Left ventricle myocardium inferior (tissue), 1 donor: ENCODE measurements around the gene IFT122. TPM values are rescaled to one million over a fixed set of nuclear protein-coding genes. Genes with fewer than 3 reads are reported as not detected.
"Not testable (repeated sequence)": the region's sequence is repeated elsewhere in the genome, so short reads cannot be mapped to it uniquely, and the experiment has no call there.

Source experiments
- DNase-seq: peaks from one replicate; pipeline ENCODE4 v3.0.0-alpha.2; 2020
- H3K27ac ChIP-seq: fragments of 200-600 bp; replicated peaks from 2 replicates; pipeline ENCODE4 v1.8.0; 2021
- H3K27me3 ChIP-seq: fragments of 200-600 bp; 2 replicates; pipeline ENCODE4 v1.8.0; 2021; ENCODE audit warnings: low read depth
- H3K36me3 ChIP-seq: fragments of 200-600 bp; 2 replicates; pipeline ENCODE4 v1.8.0; 2021
- H3K4me1 ChIP-seq: fragments of 200-600 bp; 2 replicates; pipeline ENCODE4 v1.8.0; 2021
- H3K4me3 ChIP-seq: fragments of 200-600 bp; 2 replicates; pipeline ENCODE4 v1.8.0; 2021; ENCODE audit warnings: mild to moderate bottlenecking, moderate library complexity
- H3K9me3 ChIP-seq: fragments of 200-600 bp; replicated peaks from 2 replicates; pipeline ENCODE4 v1.8.0; 2021
- CTCF ChIP-seq: fragments of 200-600 bp; IDR thresholded peaks from 2 replicates; pipeline ENCODE4 v1.8.0; 2021; ENCODE audit warnings: antibody characterized with exemption, mild to moderate bottlenecking, borderline replicate concordance
- intact Hi-C: fragments of 100-400 bp; cut with micrococcal nuclease; formaldehyde crosslinking; loops from one replicate; pipeline ENCODE4 v1.11.0; 2022
- long read RNA-seq: library from polyadenylated mRNA; unstranded; transcript quantifications from one replicate; pipeline ENCODE4 v2.0.0, GENCODE V29; 2021
- total RNA-seq: library from RNA; stranded (reverse); fragmentation: NEBNext Ultra II Directional; extraction: Animal tissue kit (Norgen Biotek cat#: 25700); gene quantifications from one replicate; pipeline ENCODE4 v1.2.1, GENCODE V29; 2021
- donor health status: DM: no; HTN: yes; CAD: no; lungs with severe emphysema.

The IFT122 gene
- total RNA-seq, result 16.5 TPM
- long read RNA-seq, transcript IFT122-202 (29 exons, 3,841 nt), result major isoform, 18 of 56 reads
- long read RNA-seq, partial matches to known transcripts, result 3 of 56 reads
- long read RNA-seq, other reads (novel, unspliced or antisense), result 35 of 56 reads

GRCh38 chr3:129439817-129440617 is at the start of gene IFT122, which contains the start of gene MBD4:
TSS of gene IFT122 (plus strand) at chr3:129440224. CDS start at chr3:129440331, 107 bp downstream.
TSS of gene MBD4 (minus strand) at chr3:129439948. CDS start at chr3:129439833, 115 bp downstream.
- Histone ChIP-seq H3K4me3 (peak within 1 kb of the TSS; percentile 88), H3K27me3 (no peaks in the 10 kb centered on the region), H3K36me3 (peaks cover 31% of the 10 kb centered on the region), H3K9me3 (no peaks in the 10 kb centered on the region), H3K4me1 (peaks cover 92% of the 10 kb centered on the region), H3K27ac (peak within 1 kb of the TSS; percentile 94)
- intact Hi-C loops, result no loop called here
- DNase-seq, result peak; percentile 97
- TF ChIP-seq CTCF, result no peak

- H3K4me3 ChIP-seq, DNase-seq, H3K27me3 ChIP-seq, intact Hi-C loops, H3K9me3 ChIP-seq: not testable (repeated sequence)
- peak overlapping the region; percentile 58 for H3K27ac ChIP-seq
- H3K4me1 ChIP-seq, result peaks cover 56% of the 10 kb centered on the region
- peaks cover 60% of the 10 kb centered on the region for H3K36me3 ChIP-seq
These were observed 48.4 kb upstream of the IFT122 start for GRCh38 chr3:129391583-129391982.

- intact Hi-C loops, DNase-seq: not testable (repeated sequence)
- H3K27ac ChIP-seq, result peak overlapping the region; percentile 16
These were observed 47.7 kb upstream of the IFT122 start for GRCh38 chr3:129392106-129392887.

GRCh38 chr3:129393271-129393670 is 46.8 kb upstream of the IFT122 start:
- no peak overlapping the region for H3K27ac ChIP-seq
- H3K4me1 ChIP-seq, result peaks cover 64% of the 10 kb centered on the region
- intact Hi-C loops, result no loop called here
- no peak for DNase-seq
- H3K4me3 ChIP-seq, result no peak overlapping the region
- no peaks in the 10 kb centered on the region for H3K9me3 ChIP-seq
- H3K36me3 ChIP-seq, result peaks cover 52% of the 10 kb centered on the region
- no peak for TF ChIP-seq CTCF
- H3K27me3 ChIP-seq, result no peaks in the 10 kb centered on the region

More at GRCh38 chr3:129392106-129392887, 47.7 kb upstream of the IFT122 start:
- H3K27me3 ChIP-seq, H3K4me3 ChIP-seq, H3K9me3 ChIP-seq: not testable (repeated sequence)
- Histone ChIP-seq H3K36me3 (peaks cover 54% of the 10 kb centered on the region), H3K4me1 (peaks cover 61% of the 10 kb centered on the region)

- H3K27me3 ChIP-seq, DNase-seq, H3K4me3 ChIP-seq, intact Hi-C loops, H3K9me3 ChIP-seq: not testable (repeated sequence)
- H3K36me3 ChIP-seq, result peaks cover 52% of the 10 kb centered on the region
- H3K4me1 ChIP-seq, result peaks cover 71% of the 10 kb centered on the region
- peak overlapping the region; percentile 33 for H3K27ac ChIP-seq
These were observed 46.1 kb upstream of the IFT122 start for GRCh38 chr3:129393760-129394564.

- intact Hi-C loops, result no loop called here
- H3K36me3 ChIP-seq, result peaks cover 10% of the 10 kb centered on the region
- H3K4me3 ChIP-seq, result peak overlapping the region; percentile 93
- H3K9me3 ChIP-seq, result no peaks in the 10 kb centered on the region
- no peak for DNase-seq
- H3K4me1 ChIP-seq, result peaks cover 46% of the 10 kb centered on the region
- H3K27me3 ChIP-seq, result no peaks in the 10 kb centered on the region
- no peak for TF ChIP-seq CTCF
- H3K27ac ChIP-seq, result peak overlapping the region; percentile 94
These were observed 41.2 kb upstream of the IFT122 start for GRCh38 chr3:129398803-129399144.
